GM18861 (cell line): ENCODE data around the gene BRSK2.

Source experiments
- ATAC-seq: cut with Tn5 transposase; IDR thresholded peaks from one replicate; pipeline ENCODE4 v1.9.1; 2021; ENCODE audit not compliant: unreplicated experiment

BRSK2 gene

DNA sequence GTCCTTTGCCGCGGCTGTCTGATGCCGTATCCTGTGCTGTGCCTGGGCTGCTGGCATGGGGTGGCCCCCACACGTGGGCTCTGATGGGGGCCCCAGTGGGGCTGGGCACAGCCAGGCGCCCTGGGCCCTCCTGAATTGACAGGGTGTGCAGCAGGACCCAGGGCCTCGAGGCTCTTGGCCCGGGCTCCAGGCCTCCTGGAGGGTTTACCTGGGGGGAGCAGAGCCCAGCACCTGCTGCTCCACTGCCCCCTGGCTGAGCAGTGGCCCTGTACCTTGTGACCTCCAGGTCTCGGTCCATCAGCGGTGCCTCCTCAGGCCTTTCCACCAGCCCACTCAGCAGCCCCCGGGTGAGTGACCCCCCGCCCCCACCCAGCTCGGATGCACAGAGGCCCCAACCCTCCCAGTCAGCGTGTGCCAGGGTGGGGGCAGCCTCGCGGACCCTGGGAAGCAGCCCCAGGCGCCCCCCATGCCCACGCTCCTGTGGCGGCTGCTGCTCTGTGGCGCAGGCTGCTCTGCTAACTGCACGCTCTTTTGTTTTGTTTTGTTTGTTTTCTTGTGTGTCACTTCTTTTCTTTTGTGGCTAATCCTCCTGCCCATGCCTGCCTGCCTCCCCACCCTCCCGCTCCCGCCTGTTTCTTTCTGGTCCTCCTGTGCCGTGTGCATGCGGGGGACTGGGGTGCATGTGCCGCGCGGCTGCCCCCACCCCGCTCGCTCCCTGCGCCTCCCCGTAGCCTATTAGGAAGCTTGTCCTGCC lies 59.9 kb downstream of the BRSK2 start:
- ATAC-seq: no peak

- no peak for ATAC-seq
Observed at GRCh38 chr11:1450344-1450875, 60.7 kb downstream of the BRSK2 start.

- no peak for ATAC-seq
Observed at GRCh38 chr11:1450949-1451710, 61.4 kb downstream of the BRSK2 start.

DNA sequence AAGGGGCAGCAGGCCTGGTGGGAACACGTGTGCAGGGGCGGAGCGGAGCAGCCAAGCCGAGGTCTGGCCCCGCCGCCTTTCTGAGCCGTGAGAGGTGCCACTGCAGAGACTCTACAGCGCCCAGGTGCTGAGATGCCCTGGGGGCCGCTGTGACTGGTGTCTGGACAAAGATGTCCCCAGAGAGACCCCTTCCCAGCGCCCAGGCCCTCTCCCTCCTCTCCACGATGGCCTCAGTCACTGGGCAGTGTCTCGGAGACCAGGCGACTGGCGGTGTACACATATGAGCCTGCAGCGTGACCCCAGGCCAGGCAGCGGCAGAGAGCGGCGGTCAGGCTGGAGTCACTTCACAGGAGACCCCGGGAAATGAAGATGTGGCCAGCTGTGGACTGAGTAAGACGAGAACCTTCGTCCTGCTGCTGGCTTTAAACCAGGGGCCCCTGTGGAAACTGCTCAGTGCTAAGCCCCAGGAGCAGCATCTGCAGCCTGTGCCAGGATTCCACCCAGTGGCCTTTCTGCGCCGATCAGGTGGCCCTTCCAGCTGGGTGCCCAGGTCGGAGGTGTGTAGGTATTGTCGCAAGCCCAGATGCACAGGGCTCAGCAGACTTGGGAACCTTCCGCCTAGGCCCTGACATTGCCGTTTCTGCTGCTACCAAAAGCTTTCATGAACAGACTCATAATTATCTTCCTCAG lies 62.2 kb downstream of the BRSK2 start:
- ATAC-seq: no peak

- no peak for ATAC-seq
Observed at GRCh38 chr11:1452744-1453143, 63.0 kb downstream of the BRSK2 start.

GRCh38 chr11:1453611-1454034 lies 63.9 kb downstream of the BRSK2 start:
- ATAC-seq: no peak

- ATAC-seq: no peak
Observed at GRCh38 chr11:1454576-1454975, 64.8 kb downstream of the BRSK2 start.

DNA sequence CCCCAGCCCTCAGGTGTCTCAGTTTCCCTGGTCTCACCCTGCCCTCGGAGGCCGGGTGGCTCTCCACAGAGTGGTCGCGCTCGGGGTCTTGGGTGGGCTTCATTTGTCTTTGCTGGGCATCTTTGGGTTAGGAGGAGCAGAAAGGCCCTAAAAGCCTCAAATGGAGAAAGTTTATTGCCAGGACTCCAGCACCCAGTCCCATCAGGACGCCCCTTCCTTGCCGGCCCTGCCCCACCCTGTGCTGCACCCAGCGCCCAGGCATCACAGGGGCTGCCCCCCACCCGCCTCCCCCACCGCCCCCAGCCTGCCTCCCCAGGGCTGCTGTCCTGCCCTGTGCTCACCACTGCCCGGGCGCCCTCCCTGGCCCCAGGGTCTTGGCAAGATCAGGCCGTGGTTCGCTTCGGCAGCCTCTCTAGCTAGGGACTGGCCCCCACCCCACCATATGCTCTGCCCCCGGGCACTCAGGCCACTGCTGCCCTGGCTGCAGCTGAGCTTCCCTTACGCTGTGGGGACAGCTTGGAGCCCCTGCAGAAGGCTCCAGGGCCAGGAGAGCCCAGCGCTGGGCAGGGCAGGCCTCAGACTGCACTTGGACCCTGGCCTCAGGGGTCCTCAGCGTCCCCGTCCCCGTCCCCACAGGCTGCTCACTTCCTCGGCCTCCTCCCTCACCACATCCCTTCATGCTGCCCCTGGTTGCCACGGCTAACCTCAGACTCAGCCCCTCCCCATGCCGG lies 65.5 kb downstream of the BRSK2 start:
- no peak for ATAC-seq

GRCh38 chr11:1455763-1456060 lies 66.0 kb downstream of the BRSK2 start:
- no peak for ATAC-seq

DNA sequence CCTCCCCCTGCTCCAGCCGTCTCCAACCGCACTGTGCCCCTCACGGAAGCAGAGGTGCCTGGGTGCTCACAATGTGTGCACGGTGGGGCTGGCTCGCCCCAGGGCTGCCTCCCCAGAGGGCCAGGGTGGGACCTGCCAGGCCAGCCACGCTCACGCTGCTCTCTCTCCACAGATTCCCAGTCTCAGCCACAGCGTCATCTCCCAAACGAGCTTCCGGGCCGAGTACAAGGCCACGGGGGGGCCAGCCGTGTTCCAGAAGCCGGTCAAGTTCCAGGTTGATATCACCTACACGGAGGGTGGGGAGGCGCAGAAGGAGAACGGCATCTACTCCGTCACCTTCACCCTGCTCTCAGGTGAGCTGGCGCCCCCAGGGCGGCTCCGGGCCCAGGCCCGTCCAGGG lies 66.4 kb downstream of the BRSK2 start:
- no peak for ATAC-seq

GRCh38 chr11:1456596-1457325 lies 67.0 kb downstream of the BRSK2 start:
- ATAC-seq: no peak

DNA sequence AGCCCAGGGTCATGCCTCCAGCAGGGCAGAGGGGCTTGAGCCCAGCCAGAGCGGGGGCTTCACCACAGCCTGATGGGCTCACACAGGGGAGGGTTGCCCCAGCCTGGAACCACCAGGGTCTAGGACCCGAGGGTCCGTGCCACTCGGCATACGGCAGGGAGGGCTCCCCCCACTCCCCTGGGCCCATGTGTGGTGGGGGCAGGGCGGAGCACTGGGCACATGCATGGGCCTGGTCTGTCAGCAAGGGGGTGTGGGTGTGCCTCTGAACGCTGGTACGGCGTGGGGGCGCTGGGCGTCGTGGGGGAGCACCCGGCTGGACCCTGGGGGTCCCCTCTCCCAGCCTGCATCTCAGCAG lies 67.6 kb downstream of the BRSK2 start:
- no peak for ATAC-seq

GRCh38 chr11:1457856-1458255 lies 68.1 kb downstream of the BRSK2 start:
- ATAC-seq: no peak

- no peak for ATAC-seq
Observed at GRCh38 chr11:1458340-1459218, 68.8 kb downstream of the BRSK2 start.

GRCh38 chr11:1459219-1459575 lies 69.5 kb downstream of the BRSK2 start:
- ATAC-seq: no peak

DNA sequence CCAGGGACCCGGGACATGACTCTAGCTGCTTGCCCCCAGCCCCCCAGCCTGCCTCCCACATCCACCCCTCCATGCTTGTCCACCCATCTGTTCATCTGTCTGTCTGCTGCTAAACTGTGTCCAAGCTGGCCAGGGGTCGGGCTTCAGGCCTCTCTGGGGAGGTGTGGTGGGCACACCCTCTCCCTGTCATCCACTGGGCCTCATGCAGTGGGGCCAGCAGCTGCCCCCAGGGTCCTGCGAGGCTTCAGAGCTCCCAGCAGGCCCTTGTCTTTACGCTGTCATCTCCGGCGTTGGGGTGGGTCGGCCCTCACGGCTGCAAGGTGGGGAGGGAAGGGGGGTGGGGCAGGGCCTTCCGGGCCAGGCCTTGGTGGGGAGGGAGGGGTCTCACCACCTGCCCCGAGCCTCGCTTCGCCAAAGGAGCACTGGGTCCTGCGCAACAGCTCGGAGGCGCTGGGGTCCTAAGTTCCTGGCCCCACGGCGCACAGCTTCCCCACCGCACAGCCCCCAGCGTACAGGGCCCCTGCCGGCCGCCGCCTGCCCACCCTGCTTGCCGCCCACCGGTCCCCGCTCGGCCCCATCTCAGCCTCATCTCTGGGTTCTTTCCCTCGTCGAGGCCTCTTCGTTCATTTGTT lies 70.1 kb downstream of the BRSK2 start:
- ATAC-seq: no peak

DNA sequence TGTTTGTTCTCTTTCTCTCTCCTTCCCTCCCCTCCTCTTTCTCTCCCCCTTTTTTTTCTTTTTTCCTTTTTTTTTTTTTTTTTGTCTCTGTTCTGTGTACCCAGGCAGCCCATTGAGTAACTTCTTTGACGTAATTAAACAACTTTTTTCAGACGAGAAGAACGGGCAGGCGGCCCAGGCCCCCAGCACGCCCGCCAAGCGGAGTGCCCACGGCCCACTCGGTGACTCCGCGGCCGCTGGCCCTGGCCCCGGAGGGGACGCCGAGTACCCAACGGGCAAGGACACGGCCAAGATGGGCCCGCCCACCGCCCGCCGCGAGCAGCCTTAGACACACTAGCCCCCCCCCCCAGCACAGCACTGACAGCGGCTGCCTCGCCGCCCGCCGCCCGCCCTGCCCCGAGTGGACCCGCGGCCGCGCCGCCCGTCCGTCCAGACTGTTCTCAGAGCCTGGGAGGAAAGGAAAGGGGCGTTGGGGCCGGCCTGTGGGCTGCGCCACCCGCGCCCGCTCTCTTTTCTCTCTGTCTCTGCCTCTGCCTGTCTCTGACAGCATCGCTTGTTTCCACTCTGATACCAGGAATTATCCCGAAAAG lies 70.8 kb downstream of the BRSK2 start:
- no peak for ATAC-seq

GRCh38 chr11:1460986-1461825 lies 71.5 kb downstream of the BRSK2 start:
- ATAC-seq: no peak
